Measurements from ENCODE around the gene BSG. TPM values are rescaled to one million over a fixed set of nuclear protein-coding genes. Genes with fewer than 3 reads are reported as not detected.
A peak's percentile ranks its signal among the peaks of the same experiment; 100 is the strongest.

Gene BSG
- total and polyA plus RNA-seq, 9 of the 15 experiments (the other 6 are each of a cell fraction or from before 2014, with no cell fraction given), result 4.6 to 495 (median 187) TPM

GRCh38 chr19:588093-588740 is 15.8 kb downstream of the BSG start:
- Histone ChIP-seq H3K9ac (ENCODE audit: insufficient read depth in 1 of 2, low read depth in 2 of 2, low read length in 2 of 2) (no peak overlapping the region), H3K9me1 (ENCODE audit: control insufficient read depth, insufficient read depth, low read length) (no peaks in the 10 kb centered on the region), H4K20me1 (replicated peaks; ENCODE audit: control insufficient read depth, insufficient read depth, low read length) (peaks cover 21% of the 10 kb centered on the region), H3K27ac (ENCODE audit: extremely low read depth, low read depth, low read length) (no peak overlapping the region), H3K4me1 (replicated peaks in 1 of 2; ENCODE audit: control insufficient read depth in 2 of 2, insufficient read depth in 2 of 2, low read length in 2 of 2) (peaks cover 3 to 89% of the 10 kb centered on the region in 2 experiments; a peak in 3 of 5 replicates), H3K4me3 (no peak overlapping the region), H3K9me3 (replicated peaks; ENCODE audit: control insufficient read depth, insufficient read depth, low read depth, low read length) (no peaks in the 10 kb centered on the region), H3K27me3 (ENCODE audit: control insufficient read depth in 2 of 2, insufficient read depth in 2 of 2, low read length in 2 of 2) (peaks cover 0 to 13% of the 10 kb centered on the region in 2 experiments; a peak in 2 of 5 replicates), H3K36me3 (ENCODE audit: control insufficient read depth, insufficient read depth, low read length) (peaks cover 5% of the 10 kb centered on the region; the same call in 1 of the 3 replicates), H2AFZ (ENCODE audit: low read depth, low read length) (no peak overlapping the region), H3K79me2 (ENCODE audit: control insufficient read depth, insufficient read depth, low read length) (no peaks in the 10 kb centered on the region), H3K4me2 (ENCODE audit: insufficient read depth, low read length) (no peak overlapping the region)
- ATAC-seq, result peak; percentile 61
- ChIA-PET POLR2A (no interaction called here), CTCF (ENCODE audit: low intra/inter-chr PET ratio) (interaction anchor here (0.5 kb wide), 1 partner anchor 393 kb away, joined by 3 read pairs; no protein-coding TSS in a partner anchor)
- peak; percentile 39 to 76 (median 48) for DNase-seq (ENCODE audit: extremely low read depth in 1 of 4, low spot score in 3 of 4)
- intact Hi-C loops (cut with micrococcal nuclease) (loop anchor here (10.0 kb wide), 2 partner anchors 53 to 147 kb away; partner anchors contain the start of gene CDC34), in situ Hi-C loops (cut with MboI) (no loop called here)
- 41% methylated on average over 27 of the region's 41 CpGs for WGBS (ENCODE audit: insufficient coverage, low coverage, missing lambda C conversion rate)
- FAIRE-seq, result peak; percentile 44
- no TSS peak for BruUV-seq (replicated peaks)
- TF ChIP-seq CTCF (IDR thresholded peaks at IDR 0.05 in 2 of 3, conservative IDR thresholded peaks at IDR 0.05 in 1 of 3; ENCODE audit: insufficient read depth in 2 of 3, low read depth in 1 of 3, low read length in 3 of 3) (peak; percentile 54 to 65 (median 64)), SMAD3 (CRISPR knock-in tag; conservative IDR thresholded peaks at IDR 0.05) (no peak), ZFP91 (CRISPR knock-in tag; IDR thresholded peaks at IDR 0.05) (no peak), ZNF431 (CRISPR knock-in tag; IDR thresholded peaks at IDR 0.05) (no peak), SP1 (CRISPR knock-in tag; IDR thresholded peaks at IDR 0.05) (peak; percentile 58), POLR3G (IDR thresholded peaks at IDR 0.05; ENCODE audit: extremely low read depth, insufficient read length, insufficient replicate concordance) (no peak), SMARCB1 (IDR thresholded peaks at IDR 0.05; ENCODE audit: insufficient read length, low read depth) (no peak), RHOXF2B (CRISPR knock-in tag; conservative IDR thresholded peaks at IDR 0.05) (no peak), MAFK (IDR thresholded peaks at IDR 0.05; ENCODE audit: low read length) (no peak), MTF1 (CRISPR knock-in tag; IDR thresholded peaks at IDR 0.05; ENCODE audit: borderline replicate concordance) (no peak), FOXJ3 (CRISPR knock-in tag; IDR thresholded peaks at IDR 0.05) (no peak), CBX1 (IDR thresholded peaks at IDR 0.05; ENCODE audit: low read depth) (no peak), ATF4 (CRISPR knock-in tag; IDR thresholded peaks at IDR 0.05) (no peak), POLR2AphosphoS2 (IDR thresholded peaks at IDR 0.05; ENCODE audit: low read length) (no peak), RUNX1 (IDR thresholded peaks at IDR 0.05; ENCODE audit: low read depth) (no peak), TSC22D4 (tag; IDR thresholded peaks at IDR 0.05) (no peak), TEAD4 (IDR thresholded peaks at IDR 0.05; ENCODE audit: low read length) (no peak), TEAD4 (CRISPR knock-in tag; IDR thresholded peaks at IDR 0.05; ENCODE audit: borderline replicate concordance) (no peak), PHB (CRISPR knock-in tag; IDR thresholded peaks at IDR 0.05) (no peak)
